Breast epithelium (tissue), 3 donors: ENCODE data around the gene PARP11.

ENCODE experiments used
- CTCF ChIP-seq, 3 donors: fragments of 450-650 bp; IDR thresholded peaks; one replicate each; pipeline ENCODE4 v1.5.1; 2016 to 2017; ENCODE audit warnings: antibody characterized with exemption in 3 of 3, mild to moderate bottlenecking in 3 of 3, moderate library complexity in 3 of 3
- POLR2A ChIP-seq: fragments of 450-650 bp; IDR thresholded peaks from one replicate; pipeline ENCODE4 v1.6.1; 2016; ENCODE audit warnings: antibody characterized with exemption, mild to moderate bottlenecking, moderate library complexity
- POLR2AphosphoS5 ChIP-seq, 3 donors: sonication (generic); formaldehyde crosslinking; IDR thresholded peaks; one replicate each; pipeline ENCODE4 v1.6.1; 2017; ENCODE audit warnings: antibody characterized with exemption in 3 of 3

DNA sequence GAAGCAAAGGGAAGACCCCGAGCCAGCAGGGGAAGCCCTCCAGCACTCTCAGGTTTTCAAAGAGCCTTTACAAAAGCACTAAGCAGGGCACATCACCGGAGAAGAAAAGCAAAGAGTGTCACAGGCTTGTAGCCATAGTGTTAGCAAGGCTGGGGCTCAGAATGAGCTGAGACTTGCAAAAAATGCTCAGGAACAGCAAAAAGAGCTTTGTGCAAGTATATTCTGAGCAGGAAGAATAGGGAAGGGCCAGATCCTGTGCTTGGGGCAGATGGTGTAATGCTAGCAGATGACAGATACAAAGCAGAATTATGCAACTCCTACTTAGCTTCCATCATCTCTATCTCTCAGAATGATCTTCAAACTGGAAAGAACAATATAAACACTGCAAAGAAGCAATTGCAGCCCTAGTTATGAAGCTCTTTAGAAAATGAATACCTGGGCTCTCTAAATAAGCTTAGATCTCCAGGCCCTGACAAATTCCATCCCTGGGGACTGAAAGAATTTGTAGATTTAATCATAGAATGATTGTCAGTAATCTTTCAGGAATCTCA is 23.7 kb upstream of the PARP11 start:
- TF ChIP-seq CTCF (IDR thresholded peaks at IDR 0.05) (no peak), POLR2A (no peak), POLR2AphosphoS5 (IDR thresholded peaks at IDR 0.05) (no peak)
